Fibroblast of mammary gland (primary cell): ENCODE measurements around the gene FBXW11.

ENCODE experiments used
- DNase-seq: peaks from one replicate; pipeline ENCODE4 v3.0.0-alpha.2; 2010; ENCODE audit warnings: low read depth
- H3K4me3 ChIP-seq: 2 replicates; pipeline ENCODE4 v1.5.1; 2011; ENCODE audit warnings: low read depth, mild to moderate bottlenecking, low read length, moderate library complexity; ENCODE audit not compliant: control insufficient read depth
- CTCF ChIP-seq: conservative IDR thresholded peaks from 2 replicates; pipeline ENCODE4 v1.5.1; 2011; ENCODE audit warnings: low read depth, low read length, inconsistent platforms; ENCODE audit not compliant: control insufficient read depth, insufficient read depth

FBXW11 gene

GRCh38 chr5:171868236-171868635 lies 138.2 kb downstream of the FBXW11 start:
- no peak for TF ChIP-seq CTCF
- no peak overlapping the region for H3K4me3 ChIP-seq
- peak; percentile 52 for DNase-seq

GRCh38 chr5:171867786-171868185 lies 138.7 kb downstream of the FBXW11 start:
- TF ChIP-seq CTCF = no peak
- peak; percentile 82 for DNase-seq
- H3K4me3 ChIP-seq = no peak overlapping the region

GRCh38 chr5:171865471-171865870 lies 141.0 kb downstream of the FBXW11 start:
- H3K4me3 ChIP-seq = no peak overlapping the region
- TF ChIP-seq CTCF = no peak
- DNase-seq = no peak

- DNase-seq = peak; percentile 88
- H3K4me3 ChIP-seq = no peak overlapping the region
- no peak for TF ChIP-seq CTCF
Measured at GRCh38 chr5:171863935-171864334, 142.5 kb downstream of the FBXW11 start.

GRCh38 chr5:171862624-171863023 lies 143.8 kb downstream of the FBXW11 start:
- DNase-seq = no peak

GRCh38 chr5:171861381-171861780 lies 145.1 kb downstream of the FBXW11 start:
- TF ChIP-seq CTCF = no peak
- H3K4me3 ChIP-seq = no peak overlapping the region
- peak; percentile 36 for DNase-seq

More at GRCh38 chr5:171862624-171863023, 143.8 kb downstream of the FBXW11 start:
- no peak for TF ChIP-seq CTCF
- no peak overlapping the region for H3K4me3 ChIP-seq

GRCh38 chr5:171858303-171858702 lies 148.1 kb downstream of the FBXW11 start:
- TF ChIP-seq CTCF = peak; percentile 43
- no peak overlapping the region for H3K4me3 ChIP-seq
- DNase-seq = no peak
